A673 (cell line): ENCODE measurements around the gene NTRK3. TPM values are rescaled to one million over a fixed set of nuclear protein-coding genes. Genes with fewer than 3 reads are reported as not detected.

ENCODE experiments used
- BruUV-seq: library from RNA; stranded (reverse); fragments of 400-500 nt; replicated peaks from 2 replicates; lab custom pipeline; 2021; lab: Mats Ljungman, UMichigan
- CTCF ChIA-PET: fragments of 300-600 bp; sonication (Branson Sonifier 250); formaldehyde crosslinking; loops from one replicate; lab custom pipeline; 2022; ENCODE audit warnings: antibody characterized with exemption; lab: Charles Lee
- POLR2A ChIA-PET: fragments of 300-600 bp; sonication (Branson Sonifier 250); formaldehyde crosslinking; loops from one replicate; lab custom pipeline; 2022; ENCODE audit warnings: antibody characterized with exemption; ENCODE audit not compliant: low non-redundant PET; lab: Charles Lee
- DNase-seq: peaks from one replicate; pipeline ENCODE4 v3.0.0-alpha.2; 2015; ENCODE audit warnings: low spot score
- H3K27ac ChIP-seq: fragments of 200-600 bp; sonication (generic); 2 replicates; pipeline ENCODE4 v1.5.1; 2016; ENCODE audit warnings: mixed run types, low read depth, mild to moderate bottlenecking, mixed read lengths, antibody characterized with exemption, low read length; ENCODE audit not compliant: poor library complexity, severe bottlenecking
- H3K27me3 ChIP-seq: fragments of 200-600 bp; sonication (generic); replicated peaks from 2 replicates; pipeline ENCODE4 v1.6.1; 2017; ENCODE audit warnings: mixed run types, low read depth, mild to moderate bottlenecking, mixed read lengths, antibody characterized with exemption, low read length; ENCODE audit not compliant: insufficient read depth, poor library complexity
- H3K36me3 ChIP-seq: fragments of 200-600 bp; sonication (generic); 2 replicates; pipeline ENCODE4 v1.6.1; 2016; ENCODE audit warnings: mixed run types, mild to moderate bottlenecking, mixed read lengths, antibody characterized with exemption, low read length; ENCODE audit not compliant: insufficient read depth, poor library complexity, severe bottlenecking
- H3K4me1 ChIP-seq: fragments of 200-600 bp; sonication (generic); 2 replicates; pipeline ENCODE4 v1.6.1; 2017; ENCODE audit warnings: mixed run types, mild to moderate bottlenecking, mixed read lengths, antibody characterized with exemption, low read length; ENCODE audit not compliant: insufficient read depth, poor library complexity, severe bottlenecking
- H3K4me3 ChIP-seq: fragments of 200-600 bp; sonication (generic); 2 replicates; pipeline ENCODE4 v1.5.1; 2016; ENCODE audit warnings: low read depth, mixed run types, mild to moderate bottlenecking, mixed read lengths, low read length; ENCODE audit not compliant: poor library complexity, severe bottlenecking
- H3K9me3 ChIP-seq: fragments of 200-600 bp; sonication (generic); 2 replicates; pipeline ENCODE4 v1.6.1; 2016; ENCODE audit warnings: mixed run types, low read depth, mild to moderate bottlenecking, mixed read lengths, antibody characterized with exemption, low read length; ENCODE audit not compliant: poor library complexity, severe bottlenecking
- EZH2 ChIP-seq: fragments of 200-600 bp; sonication (generic); IDR thresholded peaks from 2 replicates; pipeline ENCODE4 v1.6.1; 2017; ENCODE audit warnings: borderline replicate concordance, low read depth, mild to moderate bottlenecking, mixed read lengths, antibody characterized with exemption, low read length; ENCODE audit not compliant: poor library complexity, severe bottlenecking
- intact Hi-C: fragments of 100-400 bp; cut with micrococcal nuclease; formaldehyde crosslinking; loops from one replicate; pipeline ENCODE4 v1.10.0; 2022; ENCODE audit not compliant: unreplicated experiment
- total RNA-seq: library from RNA; stranded (reverse); gene quantifications from 2 replicates; pipeline ENCODE4 v1.2.3, GENCODE V29; 2021
- TF ChIP-seq, protein P1 (sequence below): fragments of 300-800, 200-600 bp; sonication (generic); conservative IDR thresholded peaks from 2 replicates; pipeline ENCODE4 v1.5.1; 2017; ENCODE audit warnings: low read depth, mild to moderate bottlenecking, antibody characterized with exemption, low read length, moderate library complexity, mixed read lengths

NTRK3 gene
- total RNA-seq, 1 experiment from 2014 or later = not detected

DNA sequence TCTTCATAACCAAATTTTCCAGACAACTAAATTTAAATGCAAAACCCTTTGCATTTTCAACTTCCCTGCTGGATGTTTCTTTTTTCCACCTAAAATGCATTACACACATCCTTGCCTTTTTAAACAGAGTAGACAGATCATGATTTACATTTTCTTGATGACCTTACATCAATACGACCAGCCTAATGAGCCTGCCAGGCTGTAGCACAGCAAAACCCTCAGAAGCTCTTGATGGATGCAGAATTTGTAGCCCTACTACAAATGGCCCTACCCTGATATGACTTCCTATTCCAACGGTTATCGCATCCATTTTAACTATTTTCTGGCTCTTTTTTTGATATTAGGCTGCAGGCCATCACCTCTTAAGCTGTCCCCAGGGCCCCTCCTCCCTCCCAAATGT lies 66.3 kb downstream of the NTRK3 start:
- BruUV-seq = no TSS peak
- Histone ChIP-seq H3K27me3 (peaks cover 17% of the 10 kb centered on the region), H3K36me3 (no peaks in the 10 kb centered on the region), H3K27ac (no peak overlapping the region), H3K9me3 (no peaks in the 10 kb centered on the region), H3K4me1 (no peaks in the 10 kb centered on the region), H3K4me3 (no peak overlapping the region)
- no peak for DNase-seq
- TF ChIP-seq, protein P1, sequence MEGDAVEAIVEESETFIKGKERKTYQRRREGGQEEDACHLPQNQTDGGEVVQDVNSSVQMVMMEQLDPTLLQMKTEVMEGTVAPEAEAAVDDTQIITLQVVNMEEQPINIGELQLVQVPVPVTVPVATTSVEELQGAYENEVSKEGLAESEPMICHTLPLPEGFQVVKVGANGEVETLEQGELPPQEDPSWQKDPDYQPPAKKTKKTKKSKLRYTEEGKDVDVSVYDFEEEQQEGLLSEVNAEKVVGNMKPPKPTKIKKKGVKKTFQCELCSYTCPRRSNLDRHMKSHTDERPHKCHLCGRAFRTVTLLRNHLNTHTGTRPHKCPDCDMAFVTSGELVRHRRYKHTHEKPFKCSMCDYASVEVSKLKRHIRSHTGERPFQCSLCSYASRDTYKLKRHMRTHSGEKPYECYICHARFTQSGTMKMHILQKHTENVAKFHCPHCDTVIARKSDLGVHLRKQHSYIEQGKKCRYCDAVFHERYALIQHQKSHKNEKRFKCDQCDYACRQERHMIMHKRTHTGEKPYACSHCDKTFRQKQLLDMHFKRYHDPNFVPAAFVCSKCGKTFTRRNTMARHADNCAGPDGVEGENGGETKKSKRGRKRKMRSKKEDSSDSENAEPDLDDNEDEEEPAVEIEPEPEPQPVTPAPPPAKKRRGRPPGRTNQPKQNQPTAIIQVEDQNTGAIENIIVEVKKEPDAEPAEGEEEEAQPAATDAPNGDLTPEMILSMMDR = no peak
- ChIA-PET CTCF (no interaction called here), POLR2A (no interaction called here)
- intact Hi-C loops = no loop called here

DNA sequence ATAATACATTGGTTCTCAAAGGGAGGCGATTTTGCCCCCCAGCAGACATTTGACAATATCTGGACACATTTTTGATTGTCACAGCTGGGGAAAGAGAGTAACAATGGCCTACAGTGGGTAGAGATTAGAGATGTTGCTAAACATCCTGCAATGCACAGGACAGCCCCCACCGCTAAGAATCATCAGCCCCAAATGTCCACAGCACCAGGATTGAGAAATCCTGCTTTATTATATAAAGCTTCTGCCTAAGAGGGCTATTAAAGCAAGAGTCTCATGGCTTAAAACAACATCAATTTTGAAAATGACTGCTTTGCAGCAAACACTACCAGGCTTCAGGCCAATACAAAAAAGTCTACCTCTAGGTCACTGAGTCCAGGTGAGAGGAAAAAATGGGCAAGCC lies 68.2 kb downstream of the NTRK3 start:
- Histone ChIP-seq H3K27ac (no peak overlapping the region), H3K9me3 (no peaks in the 10 kb centered on the region), H3K4me1 (no peaks in the 10 kb centered on the region), H3K36me3 (no peaks in the 10 kb centered on the region), H3K27me3 (peaks cover 14% of the 10 kb centered on the region), H3K4me3 (no peak overlapping the region)
- ChIA-PET CTCF (no interaction called here), POLR2A (no interaction called here)
- no peak for TF ChIP-seq EZH2
- TF ChIP-seq, protein P1 = no peak
- no peak for DNase-seq
- no TSS peak for BruUV-seq
- intact Hi-C loops = no loop called here

DNA sequence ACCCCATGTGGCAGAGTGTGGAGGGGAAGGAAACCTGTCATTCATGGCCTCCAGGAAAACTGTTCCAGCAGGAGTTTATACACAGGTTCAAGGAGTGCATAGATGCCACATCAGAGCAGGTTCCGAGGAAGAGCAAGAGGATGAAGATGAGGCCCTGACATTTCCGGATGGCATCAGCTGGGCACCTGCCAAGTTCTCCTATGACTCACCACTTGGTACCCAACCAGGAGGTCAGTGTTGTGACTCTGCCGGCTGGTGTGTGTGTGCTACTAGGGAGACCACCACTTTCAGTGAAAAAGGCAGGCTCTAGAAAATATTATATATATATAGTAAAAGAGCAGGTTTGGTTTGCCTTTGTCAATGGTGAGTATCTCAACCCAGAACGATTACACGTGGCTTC lies 69.3 kb downstream of the NTRK3 start:
- DNase-seq = no peak
- H3K36me3 ChIP-seq = no peaks in the 10 kb centered on the region
- POLR2A ChIA-PET = no interaction called here
- no peak overlapping the region for H3K4me3 ChIP-seq
- no TSS peak for BruUV-seq
- H3K27me3 ChIP-seq = peaks cover 14% of the 10 kb centered on the region
- no peak overlapping the region for H3K27ac ChIP-seq
- TF ChIP-seq EZH2 = no peak
- TF ChIP-seq, protein P1 = no peak
- H3K9me3 ChIP-seq = no peaks in the 10 kb centered on the region
- no peaks in the 10 kb centered on the region for H3K4me1 ChIP-seq
- CTCF ChIA-PET = no interaction called here
- intact Hi-C loops = no loop called here
